HFFc6 (cell line): ENCODE measurements around the gene OPCML. TPM values are rescaled to one million over a fixed set of nuclear protein-coding genes. Genes with fewer than 3 reads are reported as not detected.

Experiments used
- DNase-seq: peaks from one replicate; pipeline ENCODE4 v3.0.0-alpha.2; 2018
- H3K27ac Mint-ChIP-seq: 2 replicates; pipeline ENCODE4 v1.8.0; 2020; ENCODE audit warnings: mild to moderate bottlenecking, mixed read lengths
- H3K27me3 Mint-ChIP-seq: 2 replicates; pipeline ENCODE4 v1.8.0; 2021; ENCODE audit warnings: mild to moderate bottlenecking, moderate library complexity, mixed read lengths; ENCODE audit not compliant: insufficient read depth
- H3K36me3 Mint-ChIP-seq: 2 replicates; pipeline ENCODE4 v1.8.0; 2021; ENCODE audit warnings: low read depth, mixed read lengths
- H3K4me1 Mint-ChIP-seq: 2 replicates; pipeline ENCODE4 v1.8.0; 2020; ENCODE audit warnings: low read depth, mixed read lengths
- H3K4me3 Mint-ChIP-seq: 2 replicates; pipeline ENCODE4 v1.8.0; 2020; ENCODE audit warnings: mild to moderate bottlenecking, moderate library complexity, mixed read lengths
- H3K9me3 Mint-ChIP-seq: 2 replicates; pipeline ENCODE4 v1.8.0; 2020; ENCODE audit warnings: mild to moderate bottlenecking, mixed read lengths
- CTCF ChIP-seq: fragments of 200-600 bp; sonication (generic); IDR thresholded peaks from 2 replicates; pipeline ENCODE4 v1.5.0; 2021; ENCODE audit warnings: antibody characterized with exemption, mild to moderate bottlenecking
- total RNA-seq, 6 experiments: library from RNA; stranded (reverse); fragmentation: NEBNext Ultra II Directional; extraction: Animal tissue kit (Norgen Biotek cat#: 25700); gene quantifications; 2 replicates in 1 of 6; 3 replicates in 5 of 6; pipeline ENCODE4 v1.2.3, GENCODE V29; 2021

The OPCML gene
- total RNA-seq, 6 experiments from 2014 or later: 0.11 to 1.7 (median 0.33) TPM

- Mint-ChIP-seq H3K27ac (no peak overlapping the region), H3K36me3 (no peaks in the 10 kb centered on the region), H3K9me3 (peaks cover 58% of the 10 kb centered on the region), H3K4me3 (no peak overlapping the region), H3K27me3 (no peaks in the 10 kb centered on the region; the same call in 1 of the 2 replicates), H3K4me1 (no peaks in the 10 kb centered on the region)
- no peak for TF ChIP-seq CTCF
- no peak for DNase-seq
Observed at GRCh38 chr11:133214646-133215045, 317.7 kb downstream of the OPCML start.

DNA sequence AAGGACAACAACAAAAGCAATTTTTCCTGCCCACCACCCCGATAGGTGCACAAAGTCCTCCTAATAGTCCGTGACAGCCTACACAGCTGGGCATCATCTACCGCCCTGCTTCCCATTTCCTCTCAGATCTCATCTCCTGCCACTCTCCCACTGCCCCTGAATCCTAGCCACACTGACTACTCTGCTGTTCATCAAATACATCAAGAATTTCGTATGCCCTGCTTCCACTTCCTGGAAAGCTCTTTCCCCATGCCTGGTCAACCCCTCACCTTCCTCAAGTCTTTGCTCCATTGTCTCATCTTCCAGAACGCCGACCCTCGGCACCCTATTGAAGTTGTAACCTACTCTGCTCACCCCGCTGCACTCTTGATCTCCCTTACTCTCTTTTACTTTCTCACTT lies 320.1 kb downstream of the OPCML start:
- Mint-ChIP-seq H3K4me1 (no peaks in the 10 kb centered on the region), H3K27me3 (no peaks in the 10 kb centered on the region; the same call in 1 of the 2 replicates), H3K27ac (no peak overlapping the region)

GRCh38 chr11:133207995-133208394 lies 324.3 kb downstream of the OPCML start:
- H3K27ac Mint-ChIP-seq: no peak overlapping the region
- H3K9me3 Mint-ChIP-seq: peaks cover 66% of the 10 kb centered on the region
- no peaks in the 10 kb centered on the region for H3K36me3 Mint-ChIP-seq
- H3K4me1 Mint-ChIP-seq: no peaks in the 10 kb centered on the region
- DNase-seq: no peak
- H3K27me3 Mint-ChIP-seq: no peaks in the 10 kb centered on the region; the same call in 1 of the 2 replicates
- no peak for TF ChIP-seq CTCF
- H3K4me3 Mint-ChIP-seq: no peak overlapping the region

More for the DNA sequence above, 320.1 kb downstream of the OPCML start:
- H3K9me3 Mint-ChIP-seq: peaks cover 62% of the 10 kb centered on the region
- no peak overlapping the region for H3K4me3 Mint-ChIP-seq
- no peak for DNase-seq
- H3K36me3 Mint-ChIP-seq: no peaks in the 10 kb centered on the region
- TF ChIP-seq CTCF: no peak

GRCh38 chr11:133206313-133207005 lies 325.8 kb downstream of the OPCML start:
- Mint-ChIP-seq H3K4me3 (no peak overlapping the region), H3K36me3 (no peaks in the 10 kb centered on the region), H3K27me3 (no peaks in the 10 kb centered on the region; the same call in 1 of the 2 replicates), H3K4me1 (no peaks in the 10 kb centered on the region), H3K9me3 (peaks cover 65% of the 10 kb centered on the region), H3K27ac (no peak overlapping the region)
- no peak for DNase-seq
- TF ChIP-seq CTCF: no peak

DNA sequence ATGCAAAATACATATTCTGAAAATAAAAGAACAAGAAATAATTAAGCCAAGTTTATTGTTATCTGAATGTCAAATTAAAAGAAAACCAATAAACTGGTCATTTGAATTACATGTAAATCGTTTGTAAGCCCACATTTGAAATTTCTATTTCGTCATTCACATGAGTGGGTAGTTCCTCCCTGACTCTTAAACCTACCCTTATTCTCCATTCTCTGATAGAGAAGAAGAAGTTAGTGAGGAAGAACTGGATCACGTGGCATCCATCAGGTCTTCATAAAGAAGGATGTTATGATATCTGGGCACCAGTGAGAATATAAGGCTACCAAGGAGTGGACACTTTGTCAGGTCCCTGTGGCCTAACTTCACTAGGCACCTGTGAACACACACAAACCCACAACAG lies 328.1 kb downstream of the OPCML start:
- DNase-seq: no peak
- H3K4me3 Mint-ChIP-seq: no peak overlapping the region
- no peaks in the 10 kb centered on the region for H3K4me1 Mint-ChIP-seq

More for the DNA sequence above, 328.1 kb downstream of the OPCML start:
- Mint-ChIP-seq H3K9me3 (peaks cover 62% of the 10 kb centered on the region), H3K36me3 (no peaks in the 10 kb centered on the region), H3K27ac (no peak overlapping the region), H3K27me3 (no peaks in the 10 kb centered on the region; the same call in 1 of the 2 replicates)
- no peak for TF ChIP-seq CTCF
